Sigmoid colon (tissue), 4 donors: Measurements from ENCODE around the gene SLC39A11.

ENCODE experiments used
- CTCF ChIP-seq, 4 experiments: fragments of 450-650 bp in 3 of 4; fragments of 200-600 bp in 1 of 4; IDR thresholded peaks; one replicate each; pipeline ENCODE4 v1.5.1; 2016 to 2019; ENCODE audit warnings: antibody characterized with exemption in 4 of 4, mild to moderate bottlenecking in 3 of 4, moderate library complexity in 2 of 4
- EP300 ChIP-seq, 4 donors: sonication (generic); formaldehyde crosslinking; IDR thresholded peaks; one replicate each; pipeline ENCODE4 v1.6.1; 2017; ENCODE audit warnings: antibody characterized with exemption in 4 of 4
- POLR2AphosphoS5 ChIP-seq, 4 donors: sonication (generic); formaldehyde crosslinking; IDR thresholded peaks; one replicate each; pipeline ENCODE4 v1.6.1; 2017; ENCODE audit warnings: antibody characterized with exemption in 4 of 4

- TF ChIP-seq EP300 (IDR thresholded peaks at IDR 0.05) (peak in 1 of 4 donors; percentile 3), CTCF (IDR thresholded peaks at IDR 0.05) (no peak), POLR2AphosphoS5 (IDR thresholded peaks at IDR 0.05) (peak in 3 of 4 donors; percentile 56 to 76 (median 69))
Observed at GRCh38 chr17:73092523-73093135, at the start of gene SLC39A11.
